ENCODE results near the gene PPP1R16B.

GRCh38 chr20:38931984-38932383, 126.5 kb downstream of the PPP1R16B start:
- TF ChIP-seq CTCF (IDR thresholded peaks at IDR 0.05) (no peak), EP300 (IDR thresholded peaks at IDR 0.05) (no peak), POLR2A (IDR thresholded peaks at IDR 0.05) (no peak)

Data from ovary (tissue), 3 donors.